Measurements from ENCODE around the gene ALK. TPM values are rescaled to one million over a fixed set of nuclear protein-coding genes. Genes with fewer than 3 reads are reported as not detected.

The ALK gene
- total and polyA plus RNA-seq, 10 of the 15 experiments (the other 5 are each of a cell fraction or from before 2014, with no cell fraction given): 0.11 TPM; not detected in 9

GRCh38 chr2:29263886-29264285 is 657.5 kb downstream of the ALK start:
- Histone ChIP-seq H3K4me3 (no peak overlapping the region), H2AFZ (ENCODE audit: control insufficient read depth, low read depth, low read length) (no peak overlapping the region), H3K27me3 (replicated peaks in 1 of 2; ENCODE audit: control insufficient read depth in 2 of 2, insufficient read depth in 2 of 2, low read length in 1 of 2) (no peaks in the 10 kb centered on the region; a peak in 1 of 4 replicates), H3K9ac (ENCODE audit: control insufficient read depth, insufficient read depth, low read length) (no peak overlapping the region), H4K20me1 (ENCODE audit: control insufficient read depth, insufficient read depth) (no peaks in the 10 kb centered on the region), H3K9me3 (replicated peaks; ENCODE audit: control insufficient read depth, insufficient read depth, low read length) (no peaks in the 10 kb centered on the region; the same call in 2 of the 3 replicates), H3K27ac (ENCODE audit: control insufficient read depth, insufficient read depth) (no peak overlapping the region), H3K79me2 (ENCODE audit: control insufficient read depth, insufficient read depth, low read length) (no peaks in the 10 kb centered on the region), H3K36me3 (ENCODE audit: control insufficient read depth in 2 of 2, insufficient read depth in 2 of 2, low read length in 1 of 2) (no peaks in the 10 kb centered on the region), H3K4me1 (ENCODE audit: control insufficient read depth, insufficient read depth, low read length) (peaks cover 8% of the 10 kb centered on the region; the same call in 1 of the 2 replicates), H3K4me2 (ENCODE audit: control insufficient read depth, insufficient read depth) (no peak overlapping the region)
- CTCF ChIA-PET: no interaction called here
- ATAC-seq: no peak
- SMC1A ChIA-PET (ENCODE audit: uncharacterized antibody, unreplicated experiment): no interaction called here
- 70% methylated on average over 5 of the region's 5 CpGs for WGBS (ENCODE audit: insufficient coverage, insufficient replicate concordance, low lambda C conversion rate, missing lambda C conversion rate)
- in situ Hi-C loops (cut with MboI): no loop called here
- POLR2A ChIA-PET: no interaction called here
- FAIRE-seq: no peak
- DNase-seq (ENCODE audit: low read depth, low spot score): no peak
- RAD21 ChIA-PET (ENCODE audit: unreplicated experiment): no interaction called here
- intact Hi-C loops (cut with micrococcal nuclease; ENCODE audit: unreplicated experiment): no loop called here
- TF ChIP-seq, protein P1, sequence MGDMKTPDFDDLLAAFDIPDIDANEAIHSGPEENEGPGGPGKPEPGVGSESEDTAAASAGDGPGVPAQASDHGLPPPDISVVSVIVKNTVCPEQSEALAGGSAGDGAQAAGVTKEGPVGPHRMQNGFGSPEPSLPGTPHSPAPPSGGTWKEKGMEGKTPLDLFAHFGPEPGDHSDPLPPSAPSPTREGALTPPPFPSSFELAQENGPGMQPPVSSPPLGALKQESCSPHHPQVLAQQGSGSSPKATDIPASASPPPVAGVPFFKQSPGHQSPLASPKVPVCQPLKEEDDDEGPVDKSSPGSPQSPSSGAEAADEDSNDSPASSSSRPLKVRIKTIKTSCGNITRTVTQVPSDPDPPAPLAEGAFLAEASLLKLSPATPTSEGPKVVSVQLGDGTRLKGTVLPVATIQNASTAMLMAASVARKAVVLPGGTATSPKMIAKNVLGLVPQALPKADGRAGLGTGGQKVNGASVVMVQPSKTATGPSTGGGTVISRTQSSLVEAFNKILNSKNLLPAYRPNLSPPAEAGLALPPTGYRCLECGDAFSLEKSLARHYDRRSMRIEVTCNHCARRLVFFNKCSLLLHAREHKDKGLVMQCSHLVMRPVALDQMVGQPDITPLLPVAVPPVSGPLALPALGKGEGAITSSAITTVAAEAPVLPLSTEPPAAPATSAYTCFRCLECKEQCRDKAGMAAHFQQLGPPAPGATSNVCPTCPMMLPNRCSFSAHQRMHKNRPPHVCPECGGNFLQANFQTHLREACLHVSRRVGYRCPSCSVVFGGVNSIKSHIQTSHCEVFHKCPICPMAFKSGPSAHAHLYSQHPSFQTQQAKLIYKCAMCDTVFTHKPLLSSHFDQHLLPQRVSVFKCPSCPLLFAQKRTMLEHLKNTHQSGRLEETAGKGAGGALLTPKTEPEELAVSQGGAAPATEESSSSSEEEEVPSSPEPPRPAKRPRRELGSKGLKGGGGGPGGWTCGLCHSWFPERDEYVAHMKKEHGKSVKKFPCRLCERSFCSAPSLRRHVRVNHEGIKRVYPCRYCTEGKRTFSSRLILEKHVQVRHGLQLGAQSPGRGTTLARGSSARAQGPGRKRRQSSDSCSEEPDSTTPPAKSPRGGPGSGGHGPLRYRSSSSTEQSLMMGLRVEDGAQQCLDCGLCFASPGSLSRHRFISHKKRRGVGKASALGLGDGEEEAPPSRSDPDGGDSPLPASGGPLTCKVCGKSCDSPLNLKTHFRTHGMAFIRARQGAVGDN (IDR thresholded peaks at IDR 0.05): no peak
- TF ChIP-seq CBX3 (IDR thresholded peaks at IDR 0.05; ENCODE audit: borderline replicate concordance, low read depth) (no peak), ZBTB4 (CRISPR knock-in tag; IDR thresholded peaks at IDR 0.05) (no peak), TCF12 (IDR thresholded peaks at IDR 0.05; ENCODE audit: low read depth, low read length) (no peak), CUX1 (IDR thresholded peaks at IDR 0.05; ENCODE audit: insufficient replicate concordance, low read depth, low read length) (no peak), MYC (IDR thresholded peaks at IDR 0.05; ENCODE audit: insufficient read depth, insufficient read length, insufficient replicate concordance, low read length, severe bottlenecking) (no peak), ZZZ3 (IDR thresholded peaks at IDR 0.05; ENCODE audit: control insufficient read depth, insufficient read length, low read depth) (no peak), SMARCA5 (IDR thresholded peaks at IDR 0.05) (no peak), SMAD1 (IDR thresholded peaks at IDR 0.05; ENCODE audit: low read depth, partially characterized antibody) (no peak)
- BruUV-seq (replicated peaks): no TSS peak

All from GM12878 (cell line).